GM18498 (cell line): ENCODE data around the gene EEFSEC.

Source experiments
- ATAC-seq: cut with Tn5 transposase; IDR thresholded peaks from one replicate; pipeline ENCODE4 v1.9.1; 2021; ENCODE audit warnings: mild to moderate bottlenecking, moderate library complexity; ENCODE audit not compliant: unreplicated experiment

Gene EEFSEC

GRCh38 chr3:128283421-128283820 is 130.1 kb downstream of the EEFSEC start:
- ATAC-seq = no peak

- ATAC-seq = no peak
These were observed 132.0 kb downstream of the EEFSEC start for GRCh38 chr3:128285042-128285966.

GRCh38 chr3:128285967-128286321 is 132.7 kb downstream of the EEFSEC start:
- ATAC-seq = no peak

DNA sequence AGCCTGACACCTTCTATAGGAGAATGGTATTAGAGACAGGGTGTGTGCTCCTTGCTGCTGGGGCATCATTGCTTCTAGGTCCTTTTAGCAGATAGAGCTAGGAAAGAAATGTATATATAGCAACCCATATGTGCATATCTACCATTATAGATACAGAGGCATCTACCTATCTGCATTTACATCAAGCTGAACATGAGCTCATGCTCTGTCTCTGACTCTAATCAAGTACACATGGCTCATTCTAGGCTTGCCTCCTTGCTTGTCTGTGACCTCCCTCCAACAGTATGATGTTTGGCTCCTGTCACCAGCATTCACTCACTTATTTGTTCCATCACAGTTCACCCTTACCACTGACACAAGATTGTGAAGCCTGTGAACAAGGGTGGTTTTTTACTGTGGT is 133.4 kb downstream of the EEFSEC start:
- ATAC-seq = no peak

GRCh38 chr3:128287216-128287615 is 133.9 kb downstream of the EEFSEC start:
- no peak for ATAC-seq

DNA sequence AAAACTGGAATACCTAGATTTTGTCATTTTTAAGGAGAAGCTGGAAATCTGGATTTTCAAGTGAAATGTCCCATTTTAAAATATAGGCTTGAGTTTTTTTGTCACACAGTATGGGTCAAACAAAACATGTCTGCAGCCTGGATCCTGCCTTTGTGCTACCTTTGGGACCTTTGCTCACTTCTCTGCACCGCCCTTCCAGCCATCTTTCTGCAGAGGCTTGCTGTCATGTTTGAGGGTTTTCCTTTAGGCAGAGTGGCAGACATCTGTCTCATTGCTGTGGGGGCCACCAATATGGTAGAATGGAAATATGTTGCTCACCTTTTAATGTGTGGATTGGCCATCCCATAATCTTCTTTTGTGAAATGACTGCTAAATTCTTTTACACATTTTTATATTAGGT is 136.3 kb downstream of the EEFSEC start:
- ATAC-seq = no peak

- ATAC-seq = no peak
These were observed 137.2 kb downstream of the EEFSEC start for GRCh38 chr3:128290484-128290883.

DNA sequence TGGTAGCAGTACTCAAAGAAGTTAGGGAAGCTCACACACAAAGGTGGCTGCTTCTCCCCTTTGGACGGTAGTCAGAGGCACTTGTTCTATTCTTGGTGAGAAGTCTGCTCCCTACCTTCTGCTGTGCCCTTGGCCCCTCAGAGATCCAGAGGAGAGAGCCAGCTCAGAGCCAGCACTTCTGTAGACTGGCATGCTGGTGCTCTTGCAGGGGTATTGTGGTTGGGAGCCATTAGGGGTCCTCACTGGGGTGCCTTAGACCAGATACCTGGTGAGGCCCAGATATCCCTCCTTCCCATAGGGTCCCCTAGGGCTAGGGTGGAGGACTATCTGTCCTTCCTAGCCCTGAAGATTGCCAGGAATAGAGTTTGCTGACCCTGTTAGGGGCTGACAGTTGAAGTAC is 140.6 kb downstream of the EEFSEC start:
- ATAC-seq = no peak

GRCh38 chr3:128294999-128295468 is 141.8 kb downstream of the EEFSEC start:
- no peak for ATAC-seq

DNA sequence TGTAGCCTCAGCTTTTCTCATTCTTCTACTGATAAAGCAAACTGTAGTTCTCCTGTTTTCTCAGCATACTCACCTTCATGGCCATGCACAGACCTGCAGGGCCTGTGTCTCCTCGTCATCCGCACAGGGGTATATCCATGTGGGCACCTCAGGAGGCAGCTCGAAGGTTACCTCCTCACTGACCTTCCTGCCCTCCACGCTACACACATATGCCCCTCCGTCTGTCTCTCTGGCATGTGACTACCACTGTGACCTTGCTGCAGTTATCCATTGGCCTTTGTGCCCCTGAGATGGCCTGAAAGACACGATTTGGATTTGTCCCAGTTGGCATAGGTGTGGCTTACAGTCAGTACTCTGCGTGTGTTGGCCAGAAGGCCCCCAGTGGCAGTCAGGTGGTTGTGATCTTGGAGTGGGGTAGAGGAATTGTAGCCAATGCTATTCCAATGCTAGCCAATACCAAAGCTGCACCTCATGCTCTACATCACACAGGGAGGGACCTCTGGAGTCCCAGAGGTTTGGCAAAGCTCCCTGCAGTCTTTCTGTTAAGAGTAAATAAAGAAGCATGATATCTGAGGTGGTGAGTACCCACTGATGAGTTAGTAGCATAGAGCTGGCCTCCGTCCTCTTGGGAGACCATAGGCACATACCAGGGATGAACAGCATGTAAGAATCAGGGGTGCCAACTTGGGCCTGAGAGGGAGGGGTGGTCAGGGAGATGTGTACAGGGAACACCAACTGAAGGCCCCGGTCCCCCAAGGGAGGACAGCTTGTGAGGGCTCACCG is 143.4 kb downstream of the EEFSEC start:
- ATAC-seq = no peak

- no peak for ATAC-seq
These were observed 144.3 kb downstream of the EEFSEC start for GRCh38 chr3:128297401-128298138.

DNA sequence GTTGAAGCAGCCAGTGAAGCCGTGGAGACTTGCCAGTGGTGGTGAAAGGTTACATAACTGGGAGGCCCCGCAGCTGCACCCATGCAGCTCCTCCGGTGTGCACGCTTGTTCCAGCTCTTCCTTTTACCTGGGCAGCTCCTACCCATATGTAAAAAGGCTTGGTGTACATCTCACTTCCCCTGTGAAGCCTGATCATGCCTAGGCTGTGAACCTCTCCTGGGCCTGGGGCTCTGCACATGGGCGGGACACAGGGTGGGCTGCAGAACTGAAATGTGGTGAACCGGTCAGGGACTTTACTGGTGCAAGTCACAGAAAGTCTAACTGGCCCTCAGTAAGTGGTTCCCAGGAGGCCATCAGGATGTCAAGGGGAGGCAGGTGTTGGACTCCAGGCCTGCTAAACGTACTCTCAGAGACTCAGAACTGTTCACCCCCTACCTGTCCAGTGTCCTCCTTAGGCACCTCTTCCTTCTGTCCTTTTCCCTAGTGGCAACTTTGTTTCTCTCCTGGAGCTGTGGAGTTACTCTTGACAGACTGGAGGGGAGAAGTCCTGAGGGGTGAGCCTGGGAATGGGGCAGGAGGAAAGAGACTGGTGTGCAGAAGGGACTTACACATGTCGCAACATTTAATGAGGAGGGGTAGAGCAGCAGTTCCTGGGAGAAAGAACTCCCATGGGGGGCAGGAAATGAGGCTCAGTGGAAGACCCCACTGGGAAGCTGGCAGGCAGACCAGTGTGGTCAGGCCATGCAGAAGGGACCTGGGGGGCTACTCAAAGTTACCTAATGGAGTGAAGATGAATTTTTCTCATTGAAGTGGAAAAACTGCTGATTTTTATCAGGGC is 148.1 kb downstream of the EEFSEC start:
- no peak for ATAC-seq

DNA sequence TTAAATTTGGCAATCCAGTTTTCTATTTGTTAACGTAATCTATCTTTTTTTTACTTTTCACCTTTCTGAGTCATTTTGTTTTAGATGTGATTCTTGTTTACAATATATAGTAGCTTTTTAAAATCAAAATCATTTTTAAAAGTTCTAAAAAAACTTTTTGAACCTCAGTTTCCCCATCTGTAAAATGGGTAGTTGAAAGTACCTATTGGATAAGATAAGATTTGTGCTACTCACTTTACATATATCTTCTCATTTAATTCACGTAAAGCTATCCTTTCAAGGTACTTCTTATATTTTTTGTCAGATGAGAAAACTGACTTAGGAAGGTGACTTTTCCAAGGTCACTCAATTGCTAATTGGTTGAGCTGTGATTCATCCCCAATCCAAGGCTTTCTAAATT is 153.2 kb downstream of the EEFSEC start:
- no peak for ATAC-seq

DNA sequence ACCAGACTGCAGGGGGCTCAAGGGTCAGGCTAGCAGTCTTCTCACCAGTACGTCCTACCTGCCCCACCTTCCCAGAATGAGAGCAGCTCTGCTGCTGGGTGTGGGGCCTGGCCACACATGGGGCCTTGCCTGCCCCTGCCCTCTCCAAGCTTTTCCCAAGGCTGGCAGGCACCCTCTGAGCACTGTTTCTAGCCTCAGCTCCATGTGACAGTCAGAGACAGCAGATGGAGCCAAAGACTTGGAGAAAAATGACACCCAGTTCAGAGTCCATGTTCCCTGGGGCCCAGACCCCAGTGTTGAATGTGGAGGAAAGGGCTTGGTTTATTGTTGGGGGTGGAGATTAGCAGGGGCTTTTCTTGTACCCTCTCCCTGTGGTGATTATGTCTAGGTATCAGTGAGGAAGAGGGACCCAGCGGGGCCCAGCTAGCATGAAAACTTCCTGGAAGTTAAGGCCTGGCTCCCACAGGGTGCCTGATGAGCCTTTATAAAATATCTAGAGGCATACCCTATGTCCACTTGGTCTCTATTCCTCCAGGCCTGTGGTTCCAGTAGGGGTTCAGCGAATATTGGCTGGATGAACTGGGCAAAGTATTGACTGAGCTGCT is 153.8 kb downstream of the EEFSEC start:
- ATAC-seq = no peak

DNA sequence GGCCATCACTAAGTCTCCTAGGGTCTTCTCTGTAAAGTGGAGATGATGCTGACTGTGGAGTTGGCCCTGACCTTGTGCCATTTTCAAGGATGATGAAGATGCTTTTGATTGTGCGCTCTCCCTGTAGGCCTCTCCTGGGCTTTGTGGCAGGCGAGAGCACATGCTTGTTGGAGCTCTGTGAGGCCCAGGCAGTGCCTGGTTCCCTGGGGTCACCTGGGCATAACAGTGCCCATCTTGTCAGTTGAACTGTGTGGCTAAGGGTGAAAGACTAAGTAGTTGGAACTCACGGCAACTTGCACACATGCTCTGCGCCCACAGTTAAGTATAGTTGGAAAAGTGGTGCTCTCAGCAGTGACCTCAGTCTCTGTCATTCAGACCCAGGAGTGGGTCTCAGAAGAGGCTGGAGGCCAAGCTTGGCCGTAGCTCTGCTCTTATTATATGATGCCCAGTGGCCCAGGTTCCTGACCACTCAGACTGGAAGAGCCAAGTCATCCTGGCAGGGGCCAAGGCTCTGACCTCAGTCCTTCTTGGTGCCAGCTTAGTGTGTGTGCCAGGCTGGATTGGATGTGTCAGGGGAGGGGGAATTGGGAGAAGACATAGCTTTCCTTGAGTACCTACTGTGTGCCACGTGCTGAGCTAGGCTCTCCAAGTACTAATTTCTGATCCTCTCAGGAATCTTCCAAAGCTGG is 154.6 kb downstream of the EEFSEC start:
- no peak for ATAC-seq

GRCh38 chr3:128309026-128309425 is 155.7 kb downstream of the EEFSEC start:
- ATAC-seq = no peak

GRCh38 chr3:128310286-128311058 is 157.2 kb downstream of the EEFSEC start:
- no peak for ATAC-seq

DNA sequence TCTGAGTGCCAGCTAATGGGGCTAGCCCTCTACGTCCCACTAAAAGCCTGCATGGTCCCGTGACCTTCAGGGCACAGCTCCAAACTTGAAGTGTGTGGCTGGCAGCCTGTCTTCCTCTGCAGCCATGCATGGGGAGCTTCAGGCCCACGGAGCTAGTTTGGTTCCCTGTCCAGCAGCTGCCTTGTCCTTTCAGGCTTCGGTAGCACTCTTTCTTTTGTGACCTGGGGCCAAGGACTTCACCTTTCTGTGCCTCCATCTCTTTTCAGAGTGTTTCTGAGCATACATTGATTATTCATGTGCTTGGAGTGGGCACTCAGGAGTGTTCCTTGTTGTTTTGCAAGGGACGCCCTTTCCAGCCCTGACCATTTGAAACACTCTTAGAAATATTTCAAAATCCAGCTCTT is 158.2 kb downstream of the EEFSEC start:
- no peak for ATAC-seq

GRCh38 chr3:128312271-128312670 is 159.0 kb downstream of the EEFSEC start:
- ATAC-seq = no peak
